H1 (cell line): ENCODE measurements around the gene CHD8. TPM values are rescaled to one million over a fixed set of nuclear protein-coding genes. Genes with fewer than 3 reads are reported as not detected.

Experiments used
- CTCF ChIA-PET: fragments of 300-600 bp; sonication (Branson Sonifier 250); formaldehyde crosslinking; loops from one replicate; lab custom pipeline; 2021; ENCODE audit not compliant: partially characterized antibody; lab: Charles Lee
- POLR2A ChIA-PET: fragments of 300-600 bp; sonication (Branson Sonifier 250); formaldehyde crosslinking; loops from one replicate; lab custom pipeline; 2021; ENCODE audit warnings: inconsistent platforms; ENCODE audit not compliant: partially characterized antibody; lab: Charles Lee
- DNase-seq, 2 experiments: peaks; one replicate each; pipeline versions ENCODE4 v3.0.0 to v3.0.0-alpha.2; 2010 to 2022; ENCODE audit warnings: low spot score in 2 of 2, low read depth in 1 of 2, mixed read lengths in 1 of 2
- FAIRE-seq: peaks from 2 replicates; lab custom pipeline; 2011; peaks lifted over from hg19 to GRCh38; lab: Jason Lieb, UNC
- H2AFZ ChIP-seq: 2 replicates; pipeline ENCODE4 v1.8.1; 2012; ENCODE audit warnings: low read length, inconsistent platforms
- H2AK5ac ChIP-seq: 2 replicates; pipeline ENCODE4 v1.6.1; 2013; ENCODE audit warnings: low read depth, low read length
- H2BK120ac ChIP-seq: replicated peaks from 2 replicates; pipeline ENCODE3; 2013; ENCODE audit warnings: low read depth, low read length, inconsistent platforms
- H2BK12ac ChIP-seq: 2 replicates; pipeline ENCODE4 v1.6.1; 2013; ENCODE audit warnings: low read depth, low read length
- H2BK15ac ChIP-seq: 2 replicates; pipeline ENCODE4 v1.6.1; 2013; ENCODE audit warnings: low read length
- H2BK20ac ChIP-seq: 2 replicates; pipeline ENCODE4 v1.6.1; 2013; ENCODE audit warnings: low read length
- H2BK5ac ChIP-seq: 2 replicates; pipeline ENCODE4 v1.6.1; 2013; ENCODE audit warnings: low read depth, low read length
- H3K14ac ChIP-seq: 2 replicates; pipeline ENCODE4 v1.6.1; 2013; ENCODE audit warnings: inconsistent platforms; ENCODE audit not compliant: insufficient read length
- H3K18ac ChIP-seq: 2 replicates; pipeline ENCODE4 v1.6.1; 2013; ENCODE audit warnings: low read length; ENCODE audit errors: extremely low read depth
- H3K23ac ChIP-seq: 2 replicates; pipeline ENCODE4 v1.6.1; 2013; ENCODE audit warnings: inconsistent platforms; ENCODE audit not compliant: insufficient read length
- H3K23me2 ChIP-seq: 2 replicates; pipeline ENCODE4 v1.6.1; 2013; ENCODE audit warnings: low read depth, low read length
- H3K27ac ChIP-seq: 2 replicates; pipeline ENCODE4 v1.6.1; 2011; ENCODE audit warnings: low read depth, low read length, inconsistent platforms
- H3K27me3 ChIP-seq, 4 experiments: replicated peaks in 1 of 4; 1 replicate in 1 of 4; 2 replicates in 3 of 4; pipeline versions ENCODE4 v1.6.1 to v1.8.1; 2011 to 2013; ENCODE audit warnings: low read length in 3 of 4, mild to moderate bottlenecking in 3 of 4, inconsistent platforms in 2 of 4, mixed read lengths in 2 of 4, moderate library complexity in 1 of 4; ENCODE audit not compliant: control insufficient read depth in 3 of 4, insufficient read depth in 3 of 4; ENCODE audit errors: extremely low read depth in 1 of 4
- H3K36me3 ChIP-seq, 4 experiments: 2 replicates each; pipeline versions ENCODE4 v1.6.1 to v1.8.1; 2011 to 2013; ENCODE audit warnings: mild to moderate bottlenecking in 4 of 4, low read length in 3 of 4, moderate library complexity in 2 of 4, control low read depth in 1 of 4, inconsistent platforms in 1 of 4; ENCODE audit not compliant: insufficient read depth in 4 of 4, control insufficient read depth in 2 of 4
- H3K4ac ChIP-seq: replicated peaks from 2 replicates; pipeline ENCODE3; 2013; ENCODE audit warnings: low read length, low read depth, mixed read lengths, inconsistent platforms; ENCODE audit not compliant: insufficient read length
- H3K4me1 ChIP-seq, 4 experiments: replicated peaks in 1 of 4; 1 replicate in 1 of 4; 2 replicates in 3 of 4; pipeline versions ENCODE4 v1.6.1 to v1.8.1; 2011 to 2013; ENCODE audit warnings: low read length in 3 of 4, inconsistent platforms in 2 of 4, mixed read lengths in 1 of 4; ENCODE audit not compliant: insufficient read depth in 4 of 4, control insufficient read depth in 3 of 4
- H3K4me2 ChIP-seq, 2 experiments: 2 replicates each; pipeline versions ENCODE4 v1.6.1 to v1.8.1; 2011 to 2013; ENCODE audit warnings: low read depth in 2 of 2, low read length in 2 of 2, control low read depth in 1 of 2, inconsistent platforms in 1 of 2, mild to moderate bottlenecking in 1 of 2; ENCODE audit not compliant: insufficient read depth in 1 of 2
- H3K4me3 ChIP-seq, 4 experiments: fragments of 200-600, 300-600 bp in 1 of 4; sonication (generic), shearing (Covaris generic), sonication (Bioruptor Twin) in 1 of 4; 2 replicates each; pipeline versions ENCODE4 v1.5.1 to v1.8.1; 2011 to 2016; ENCODE audit warnings: low read length in 4 of 4, low read depth in 3 of 4, control low read depth in 2 of 4, inconsistent platforms in 2 of 4, mild to moderate bottlenecking in 2 of 4, mixed read lengths in 1 of 4, moderate library complexity in 1 of 4; ENCODE audit not compliant: insufficient read depth in 2 of 4; ENCODE audit errors: extremely low read depth in 1 of 4
- H3K56ac ChIP-seq: replicated peaks from 2 replicates; pipeline ENCODE3; 2013; ENCODE audit warnings: low read depth, mild to moderate bottlenecking, mixed read lengths, low read length, inconsistent platforms; ENCODE audit not compliant: insufficient read length
- H3K79me1 ChIP-seq: 2 replicates; pipeline ENCODE4 v1.6.1; 2013; ENCODE audit warnings: low read depth, low read length, control low read depth
- H3K79me2 ChIP-seq, 2 experiments: 2 replicates each; pipeline versions ENCODE4 v1.6.1 to v1.8.1; 2012 to 2013; ENCODE audit warnings: low read length in 2 of 2, mild to moderate bottlenecking in 2 of 2, inconsistent platforms in 1 of 2; ENCODE audit not compliant: insufficient read depth in 2 of 2, control insufficient read depth in 1 of 2
- H3K9ac ChIP-seq, 4 experiments: replicated peaks in 1 of 4; 1 replicate in 1 of 4; 2 replicates in 3 of 4; pipeline versions ENCODE4 v1.6.1 to v1.8.1; 2011 to 2013; ENCODE audit warnings: low read depth in 3 of 4, low read length in 3 of 4, control low read depth in 2 of 4, mild to moderate bottlenecking in 2 of 4, moderate library complexity in 2 of 4, inconsistent platforms in 1 of 4; ENCODE audit errors: extremely low read depth in 1 of 4
- H3K9me3 ChIP-seq, 2 experiments: 2 replicates each; pipeline versions ENCODE4 v1.6.1 to v1.8.1; 2012 to 2013; ENCODE audit warnings: mild to moderate bottlenecking in 2 of 2, moderate library complexity in 2 of 2, control low read depth in 1 of 2, inconsistent platforms in 1 of 2, low read depth in 1 of 2, low read length in 1 of 2, mixed read lengths in 1 of 2; ENCODE audit not compliant: insufficient read depth in 2 of 2
- H4K20me1 ChIP-seq, 2 experiments: replicated peaks in 1 of 2; 2 replicates each; pipeline versions ENCODE3 to v1.8.1; 2011 to 2013; ENCODE audit warnings: inconsistent platforms in 2 of 2, low read length in 2 of 2, mild to moderate bottlenecking in 1 of 2; ENCODE audit not compliant: insufficient read depth in 2 of 2, control insufficient read depth in 1 of 2
- H4K5ac ChIP-seq: 2 replicates; pipeline ENCODE4 v1.6.1; 2013; ENCODE audit warnings: low read length, low read depth, mixed read lengths, inconsistent platforms; ENCODE audit not compliant: insufficient read length
- H4K8ac ChIP-seq: 2 replicates; pipeline ENCODE4 v1.8.0; 2013; ENCODE audit warnings: mild to moderate bottlenecking, moderate library complexity, low read length, inconsistent platforms; ENCODE audit not compliant: insufficient read depth; ENCODE audit errors: extremely low read depth
- H4K91ac ChIP-seq: replicated peaks from 2 replicates; pipeline ENCODE3; 2013; ENCODE audit warnings: low read length, mixed read lengths, inconsistent platforms; ENCODE audit not compliant: insufficient read length
- BRCA1 ChIP-seq: IDR thresholded peaks from 2 replicates; pipeline ENCODE4 v1.6.1; 2012; ENCODE audit warnings: low read depth, low read length, improper control_type of control experiment
- CHD1 ChIP-seq: IDR thresholded peaks from 2 replicates; pipeline ENCODE4 v1.6.1; 2012; ENCODE audit warnings: low read depth, low read length, improper control_type of control experiment
- CREB1 ChIP-seq: IDR thresholded peaks from 2 replicates; pipeline ENCODE4 v1.6.1; 2012; ENCODE audit warnings: inconsistent platforms
- GABPA ChIP-seq: IDR thresholded peaks from 2 replicates; pipeline ENCODE4 v1.6.1; 2011; ENCODE audit warnings: mild to moderate bottlenecking, low read length, moderate library complexity, borderline replicate concordance; ENCODE audit not compliant: insufficient read depth
- HDAC2 ChIP-seq, 2 experiments: fragments of 300-600 bp in 1 of 2; sonication (generic) in 1 of 2; IDR thresholded peaks; 2 replicates each; pipeline ENCODE4 v1.6.1; 2011 to 2012; ENCODE audit warnings: low read depth in 2 of 2, low read length in 2 of 2, mild to moderate bottlenecking in 2 of 2, moderate library complexity in 2 of 2, borderline replicate concordance in 1 of 2, inconsistent platforms in 1 of 2
- HDAC6 ChIP-seq: IDR thresholded peaks from one replicate; pipeline ENCODE4 v1.7.1; 2012; ENCODE audit warnings: low read depth, mild to moderate bottlenecking, inconsistent platforms, low read length, moderate library complexity
- NANOG ChIP-seq: IDR thresholded peaks from 2 replicates; pipeline ENCODE4 v1.6.1; 2011; ENCODE audit warnings: low read length, low read depth, mild to moderate bottlenecking, inconsistent platforms; ENCODE audit not compliant: insufficient read depth, poor library complexity, severe bottlenecking
- RXRA ChIP-seq: IDR thresholded peaks from 2 replicates; pipeline ENCODE4 v1.6.1; 2011; ENCODE audit warnings: low read depth, mild to moderate bottlenecking, low read length, moderate library complexity; ENCODE audit not compliant: insufficient read depth
- SAP30 ChIP-seq: fragments of 300-600 bp; sonication (generic); IDR thresholded peaks from 2 replicates; pipeline ENCODE4 v1.7.1; 2012; ENCODE audit warnings: low read length, moderate library complexity, mild to moderate bottlenecking, inconsistent platforms; ENCODE audit not compliant: insufficient read depth, insufficient replicate concordance
- SIX5 ChIP-seq: IDR thresholded peaks from 2 replicates; pipeline ENCODE4 v1.6.1; 2011; ENCODE audit warnings: mild to moderate bottlenecking, low read depth, low read length
- TEAD4 ChIP-seq: IDR thresholded peaks from 2 replicates; pipeline ENCODE4 v1.6.1; 2012; ENCODE audit warnings: low read depth, low read length, inconsistent platforms, mixed read lengths
- WGBS, 2 experiments: shearing (Covaris generic) in 1 of 2; methylation state at CpG; one replicate each; pipeline versions ENCODE4 v1.1.6 to v1.1.7; 2013 to 2015; ENCODE audit warnings: low lambda C conversion rate in 2 of 2, mixed read lengths in 2 of 2, inconsistent platforms in 1 of 2, low coverage in 1 of 2, missing lambda C conversion rate in 1 of 2; ENCODE audit not compliant: insufficient replicate concordance in 2 of 2, insufficient coverage in 1 of 2, insufficient read length in 1 of 2; ENCODE audit errors: extremely low coverage in 1 of 2, missing lambda C conversion rate in 1 of 2; 5-methylcytosine and 5-hydroxymethylcytosine counted together
- polyA plus RNA-seq, 7 experiments: library from polyadenylated mRNA; depleted of rRNA in 3 of 7; stranded (reverse) in 5 of 7; unstranded in 2 of 7; fragments of >200 nt in 5 of 7; fragments of 200-250 nt in 2 of 7; gene quantifications; 1 replicate in 5 of 7; 2 replicates in 1 of 7; 4 replicates in 1 of 7; pipeline versions ENCODE4 v1.2.1 to v1.2.3, GENCODE V29; 2011 to 2013; ENCODE audit warnings: missing spikeins in 2 of 7, mixed read lengths in 2 of 7
- total RNA-seq: library from RNA; stranded (reverse); fragmentation: NEBNext Ultra II Directional; extraction: Animal tissue kit (Norgen Biotek cat#: 25700); gene quantifications from 2 replicates; pipeline ENCODE4 v1.2.1, GENCODE V29; 2021
- TF ChIP-seq, protein P1 (sequence below): IDR thresholded peaks from 2 replicates; pipeline ENCODE4 v1.6.1; 2012; ENCODE audit warnings: inconsistent platforms
- TF ChIP-seq, protein P2 (sequence below): IDR thresholded peaks from 2 replicates; pipeline ENCODE4 v1.6.1; 2011; ENCODE audit warnings: low read depth, mild to moderate bottlenecking, low read length; ENCODE audit not compliant: insufficient read depth

Gene CHD8
- total and polyA plus RNA-seq, 2 of the 8 experiments (the other 6 are each of a cell fraction or from before 2014, with no cell fraction given), result 88.3 to 140 TPM

DNA sequence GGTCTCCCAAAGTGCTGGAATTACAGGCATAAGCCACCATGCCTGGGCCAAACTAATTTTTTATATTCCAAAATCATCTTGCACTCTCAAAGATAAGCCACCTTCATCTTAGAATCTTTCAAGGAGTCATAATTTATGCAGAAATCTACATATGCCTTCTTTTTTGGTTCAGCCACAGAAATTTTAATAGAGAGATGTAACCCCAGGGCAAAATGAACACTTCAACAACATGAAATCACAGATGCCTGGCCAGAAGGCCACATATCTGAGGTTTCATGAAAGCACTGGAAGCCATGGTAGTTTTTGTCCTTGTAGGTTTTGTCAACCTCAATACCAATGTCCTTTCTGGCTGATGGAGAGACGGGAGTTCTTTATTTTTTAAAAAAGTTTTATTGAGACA, 81.9 kb downstream of the CHD8 start:
- Histone ChIP-seq H2BK5ac (no peak overlapping the region), H2BK20ac (no peak overlapping the region), H3K9ac (no peak overlapping the region), H3K27ac (no peak overlapping the region), H3K23me2 (no peaks in the 10 kb centered on the region), H2AFZ (no peak overlapping the region), H3K79me1 (no peaks in the 10 kb centered on the region), H3K4ac (no peak overlapping the region), H3K36me3 (peaks cover 3 to 48% (median 26%) of the 10 kb centered on the region in 4 experiments; a peak in 7 of 8 replicates), H2BK120ac (no peak overlapping the region), H3K4me1 (no peaks in the 10 kb centered on the region), H4K91ac (no peak overlapping the region), H4K8ac (no peak overlapping the region), H3K27me3 (no peaks in the 10 kb centered on the region), H3K23ac (no peak overlapping the region), H3K9me3 (no peaks in the 10 kb centered on the region), H3K4me2 (no peak overlapping the region), H2BK12ac (no peak overlapping the region), H3K4me3 (no peak overlapping the region), H3K79me2 (peaks cover 0 to 56% of the 10 kb centered on the region in 2 experiments; a peak in 3 of 4 replicates), H2AK5ac (no peak overlapping the region), H2BK15ac (no peak overlapping the region), H3K56ac (no peak overlapping the region), H3K14ac (no peak overlapping the region), H3K18ac (no peak overlapping the region), H4K20me1 (peaks cover 3 to 4% of the 10 kb centered on the region in 2 experiments), H4K5ac (no peak overlapping the region)
- ChIA-PET CTCF (no interaction called here), POLR2A (interaction anchor here (2.3 to 2.6 kb wide), 2 partner anchors 11 to 28 kb away, joined by 6 to 12 read pairs; partner anchors contain the start of gene SUPT16H)
- no peak for FAIRE-seq
- 82% methylated on average over 1 of the region's 1 CpG; no CpG with 5 or more reads in 1 of the 2 experiments for WGBS, 2 experiments
- no peak for DNase-seq
- TF ChIP-seq TEAD4 (no peak), RXRA (no peak), SAP30 (no peak), HDAC2 (IDR thresholded peaks at IDR 0.05; ENCODE audit: borderline replicate concordance in 1 of 2, low read depth in 2 of 2, low read length in 2 of 2) (no peak), SIX5 (no peak), CHD1 (no peak), HDAC6 (no peak), NANOG (no peak), BRCA1 (no peak), GABPA (no peak), CREB1 (no peak)
- TF ChIP-seq, protein P1, sequence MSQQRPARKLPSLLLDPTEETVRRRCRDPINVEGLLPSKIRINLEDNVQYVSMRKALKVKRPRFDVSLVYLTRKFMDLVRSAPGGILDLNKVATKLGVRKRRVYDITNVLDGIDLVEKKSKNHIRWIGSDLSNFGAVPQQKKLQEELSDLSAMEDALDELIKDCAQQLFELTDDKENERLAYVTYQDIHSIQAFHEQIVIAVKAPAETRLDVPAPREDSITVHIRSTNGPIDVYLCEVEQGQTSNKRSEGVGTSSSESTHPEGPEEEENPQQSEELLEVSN, result no peak
- TF ChIP-seq, protein P2, sequence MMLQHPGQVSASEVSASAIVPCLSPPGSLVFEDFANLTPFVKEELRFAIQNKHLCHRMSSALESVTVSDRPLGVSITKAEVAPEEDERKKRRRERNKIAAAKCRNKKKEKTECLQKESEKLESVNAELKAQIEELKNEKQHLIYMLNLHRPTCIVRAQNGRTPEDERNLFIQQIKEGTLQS, result no peak
